HG03045 (cell line): ENCODE data around the gene ATP23.
A peak's percentile ranks its signal among the peaks of the same experiment; 100 is the strongest.

Experiments
- ATAC-seq: cut with Tn5 transposase; IDR thresholded peaks from one replicate; pipeline ENCODE4 v1.9.1; 2021; ENCODE audit warnings: mild to moderate bottlenecking, moderate library complexity; ENCODE audit not compliant: unreplicated experiment

Gene ATP23

GRCh38 chr12:57907281-57907680 is 34.1 kb upstream of the ATP23 start:
- ATAC-seq = no peak

- ATAC-seq = no peak
Measured at GRCh38 chr12:57908511-57908910, 32.9 kb upstream of the ATP23 start.

- ATAC-seq = no peak
Measured at GRCh38 chr12:57909056-57909455, 32.3 kb upstream of the ATP23 start.

- no peak for ATAC-seq
Measured at GRCh38 chr12:57909611-57910010, 31.8 kb upstream of the ATP23 start.

- ATAC-seq = no peak
Measured at GRCh38 chr12:57918147-57918546, 23.2 kb upstream of the ATP23 start.

GRCh38 chr12:57927086-57927485 is 14.3 kb upstream of the ATP23 start:
- no peak for ATAC-seq

GRCh38 chr12:57929092-57929830 is 12.1 kb upstream of the ATP23 start:
- no peak for ATAC-seq

GRCh38 chr12:57934819-57935218 is 6.5 kb upstream of the ATP23 start:
- ATAC-seq = no peak

GRCh38 chr12:57935331-57935730 is 6.0 kb upstream of the ATP23 start:
- ATAC-seq = no peak

GRCh38 chr12:57935839-57936512 is 5.4 kb upstream of the ATP23 start:
- peak; percentile 100 for ATAC-seq

GRCh38 chr12:57936513-57936883 is 4.9 kb upstream of the ATP23 start:
- ATAC-seq = no peak

- no peak for ATAC-seq
Measured at GRCh38 chr12:57939291-57939690, 2.1 kb upstream of the ATP23 start.

GRCh38 chr12:57940052-57940914 is 1.1 kb upstream of the ATP23 start:
- ATAC-seq = no peak

- no peak for ATAC-seq
Measured at GRCh38 chr12:57940915-57941164, 527 bp upstream of the ATP23 start.

- ATAC-seq = no peak
Measured at GRCh38 chr12:57943438-57944080, 2.2 kb downstream of the ATP23 start.

GRCh38 chr12:57944313-57945023 is 3.1 kb downstream of the ATP23 start:
- ATAC-seq = no peak

- ATAC-seq = no peak
Measured at GRCh38 chr12:57952766-57953165, 11.4 kb downstream of the ATP23 start.

GRCh38 chr12:57954768-57955167 is 13.4 kb downstream of the ATP23 start:
- no peak for ATAC-seq

GRCh38 chr12:57958061-57958657 is 16.8 kb downstream of the ATP23 start:
- ATAC-seq = no peak

GRCh38 chr12:57964421-57964820 is 23.1 kb downstream of the ATP23 start:
- no peak for ATAC-seq
